ENCODE data around the gene OR4B1.
"Not testable (repeated sequence)": the region's sequence is repeated elsewhere in the genome, so short reads cannot be mapped to it uniquely, and the experiment has no call there.

The OR4B1 gene

GRCh38 chr11:48207881-48208280 lies 8.7 kb upstream of the OR4B1 start:
- Mint-ChIP-seq H3K27me3 (peaks cover 11% of the 10 kb centered on the region), H3K9me3 (no peaks in the 10 kb centered on the region), H3K4me1 (no peaks in the 10 kb centered on the region), H3K4me3 (no peak overlapping the region), H3K36me3 (no peaks in the 10 kb centered on the region), H3K27ac (no peak overlapping the region)
- no peak for ATAC-seq (ENCODE audit: low read depth)
- DNase-seq (ENCODE audit: low spot score in 2 of 2), result no peak

- DNase-seq (ENCODE audit: low spot score in 2 of 2) (no peak), ATAC-seq (ENCODE audit: low read depth) (no peak)
- no peaks in the 10 kb centered on the region for H3K4me1 Mint-ChIP-seq
- H3K36me3 Mint-ChIP-seq, result no peaks in the 10 kb centered on the region
- no peak overlapping the region for H3K27ac Mint-ChIP-seq
- peaks cover 11% of the 10 kb centered on the region for H3K27me3 Mint-ChIP-seq
- no peaks in the 10 kb centered on the region for H3K9me3 Mint-ChIP-seq
- no peak overlapping the region for H3K4me3 Mint-ChIP-seq
These were observed 6.6 kb upstream of the OR4B1 start for GRCh38 chr11:48210052-48210451.

- Mint-ChIP-seq H3K4me1 (no peaks in the 10 kb centered on the region), H3K9me3 (peaks cover 2% of the 10 kb centered on the region), H3K27ac (no peak overlapping the region), H3K36me3 (no peaks in the 10 kb centered on the region), H3K27me3 (peaks cover 13% of the 10 kb centered on the region), H3K4me3 (no peak overlapping the region)
- DNase-seq (ENCODE audit: low spot score in 2 of 2) (no peak), ATAC-seq (ENCODE audit: low read depth) (no peak)
These were observed 12.2 kb downstream of the OR4B1 start for GRCh38 chr11:48228761-48229160.

- H3K27me3 Mint-ChIP-seq, result peaks cover 13% of the 10 kb centered on the region
- H3K4me3 Mint-ChIP-seq; H3K9me3 Mint-ChIP-seq; H3K4me1 Mint-ChIP-seq; H3K27ac Mint-ChIP-seq; ATAC-seq (ENCODE audit: low read depth); H3K36me3 Mint-ChIP-seq; DNase-seq (ENCODE audit: low spot score in 2 of 2): not testable (repeated sequence)
These were observed 13.4 kb downstream of the OR4B1 start for GRCh38 chr11:48230057-48230456.

GRCh38 chr11:48237727-48238126 lies 21.1 kb downstream of the OR4B1 start:
- peaks cover 1% of the 10 kb centered on the region for H3K9me3 Mint-ChIP-seq
- ATAC-seq (ENCODE audit: low read depth) (no peak), DNase-seq (ENCODE audit: low spot score in 2 of 2) (no peak)
- peaks cover 15% of the 10 kb centered on the region for H3K27me3 Mint-ChIP-seq
- H3K4me3 Mint-ChIP-seq, result no peak overlapping the region
- no peaks in the 10 kb centered on the region for H3K36me3 Mint-ChIP-seq
- H3K4me1 Mint-ChIP-seq, result no peaks in the 10 kb centered on the region
- H3K27ac Mint-ChIP-seq, result no peak overlapping the region

GRCh38 chr11:48242501-48242900 lies 25.9 kb downstream of the OR4B1 start:
- Mint-ChIP-seq H3K4me3 (no peak overlapping the region), H3K9me3 (peaks cover 1% of the 10 kb centered on the region), H3K36me3 (no peaks in the 10 kb centered on the region), H3K27ac (no peak overlapping the region), H3K27me3 (peaks cover 12% of the 10 kb centered on the region), H3K4me1 (no peaks in the 10 kb centered on the region)
- DNase-seq (ENCODE audit: low spot score in 2 of 2), result no peak
- no peak for ATAC-seq (ENCODE audit: low read depth)

- H3K36me3 Mint-ChIP-seq, result no peaks in the 10 kb centered on the region
- H3K9me3 Mint-ChIP-seq, result peaks cover 5% of the 10 kb centered on the region
- ATAC-seq (ENCODE audit: low read depth) (no peak), DNase-seq (ENCODE audit: low spot score in 2 of 2) (no peak)
- no peaks in the 10 kb centered on the region for H3K4me1 Mint-ChIP-seq
- H3K27me3 Mint-ChIP-seq, result peaks cover 12% of the 10 kb centered on the region
- no peak within 1 kb of the TSS for H3K4me3 Mint-ChIP-seq
- H3K27ac Mint-ChIP-seq, result no peak within 1 kb of the TSS
These were observed 28.2 kb downstream of the OR4B1 start, which contains the start of gene OR4X2 for GRCh38 chr11:48244804-48245203. TSS of gene OR4X2 (plus strand) at chr11:48245104. CDS start at chr11:48245104, 0 bp downstream.

GRCh38 chr11:48248902-48249301 lies 32.3 kb downstream of the OR4B1 start:
- Mint-ChIP-seq H3K4me3 (no peak overlapping the region), H3K27ac (no peak overlapping the region), H3K9me3 (peaks cover 7% of the 10 kb centered on the region), H3K4me1 (no peaks in the 10 kb centered on the region), H3K27me3 (peaks cover under 1% of the 10 kb centered on the region), H3K36me3 (no peaks in the 10 kb centered on the region)
- ATAC-seq (ENCODE audit: low read depth) (no peak), DNase-seq (ENCODE audit: low spot score in 2 of 2) (no peak)

- Mint-ChIP-seq H3K9me3 (no peaks in the 10 kb centered on the region), H3K4me3 (no peak overlapping the region), H3K27ac (no peak overlapping the region), H3K36me3 (no peaks in the 10 kb centered on the region), H3K4me1 (no peaks in the 10 kb centered on the region), H3K27me3 (peaks cover 7% of the 10 kb centered on the region)
- DNase-seq (ENCODE audit: low spot score in 2 of 2) (no peak), ATAC-seq (ENCODE audit: low read depth) (no peak)
These were observed 45.0 kb downstream of the OR4B1 start for GRCh38 chr11:48261600-48261999.

- H3K4me1 Mint-ChIP-seq, result no peaks in the 10 kb centered on the region
- ATAC-seq (ENCODE audit: low read depth), result no peak
- no peak within 1 kb of the TSS for H3K4me3 Mint-ChIP-seq
These were observed 46.9 kb downstream of the OR4B1 start, which contains the start of gene OR4X1 for GRCh38 chr11:48263423-48263911. TSS of gene OR4X1 (plus strand) at chr11:48263861. CDS start at chr11:48263861, 0 bp downstream.

More at GRCh38 chr11:48263423-48263911, 46.9 kb downstream of the OR4B1 start, which contains the start of gene OR4X1:
- Mint-ChIP-seq H3K9me3 (no peaks in the 10 kb centered on the region), H3K27me3 (peaks cover 4% of the 10 kb centered on the region), H3K36me3 (no peaks in the 10 kb centered on the region), H3K27ac (no peak within 1 kb of the TSS)
- DNase-seq (ENCODE audit: low spot score in 2 of 2), result no peak

Data from memory B cell (primary cell).